Endothelial cell of umbilical vein (primary cell): Measurements from ENCODE around the gene IFT52. TPM values are rescaled to one million over a fixed set of nuclear protein-coding genes. Genes with fewer than 3 reads are reported as not detected.

Experiments
- BruUV-seq: library from RNA; stranded (reverse); fragments of 400-500 nt; replicated peaks from 2 replicates; lab custom pipeline; 2021; lab: Mats Ljungman, UMichigan
- CTCF ChIA-PET: fragments of 300-600, 350-600 bp; sonication (Branson Sonifier 250); formaldehyde crosslinking; loops from one replicate; lab custom pipeline; 2021; ENCODE audit warnings: antibody characterized with exemption, inconsistent platforms; lab: Charles Lee
- POLR2A ChIA-PET: fragments of 300-600, 350-600 bp; sonication (Branson Sonifier 250); formaldehyde crosslinking; loops from one replicate; lab custom pipeline; 2021; ENCODE audit warnings: antibody characterized with exemption, inconsistent platforms; lab: Charles Lee
- DNase-seq: peaks from one replicate; pipeline ENCODE4 v3.0.0-alpha.2; 2011; ENCODE audit warnings: low read depth, low spot score
- FAIRE-seq: peaks from 2 replicates; lab custom pipeline; 2011; peaks lifted over from hg19 to GRCh38; lab: Jason Lieb, UNC
- H2AFZ ChIP-seq: 2 replicates; pipeline ENCODE4 v1.6.0; 2012; ENCODE audit warnings: low read depth, low read length, control low read depth, inconsistent platforms
- H3K27ac ChIP-seq: 2 replicates; pipeline ENCODE4 v1.5.1; 2011; ENCODE audit warnings: low read depth, mild to moderate bottlenecking, control low read depth, low read length, moderate library complexity; ENCODE audit not compliant: insufficient read depth
- H3K27me3 ChIP-seq, 2 experiments: 2 replicates each; pipeline versions ENCODE4 v1.6.0 to v1.6.1; 2011; ENCODE audit warnings: low read length in 2 of 2, mixed read lengths in 1 of 2; ENCODE audit not compliant: control insufficient read depth in 2 of 2, insufficient read depth in 2 of 2
- H3K36me3 ChIP-seq, 2 experiments: 2 replicates in 1 of 2; 3 replicates in 1 of 2; pipeline ENCODE4 v1.5.1; 2011; ENCODE audit warnings: low read length in 2 of 2, mild to moderate bottlenecking in 1 of 2, moderate library complexity in 1 of 2; ENCODE audit not compliant: control insufficient read depth in 2 of 2, insufficient read depth in 2 of 2; ENCODE audit errors: extremely low read depth in 1 of 2
- H3K4me1 ChIP-seq: 3 replicates; pipeline ENCODE4 v1.5.1; 2011; ENCODE audit warnings: mild to moderate bottlenecking, low read length; ENCODE audit not compliant: control insufficient read depth, insufficient read depth; ENCODE audit errors: extremely low read depth
- H3K4me2 ChIP-seq: 2 replicates; pipeline ENCODE4 v1.6.1; 2011; ENCODE audit warnings: low read length, control low read depth, mixed read lengths; ENCODE audit not compliant: insufficient read depth
- H3K4me3 ChIP-seq, 3 experiments: fragments of 200-600 bp in 1 of 3; sonication (generic), shearing (Covaris generic) in 1 of 3; replicated peaks in 1 of 3; 2 replicates each; pipeline ENCODE4 v1.5.1; 2011 to 2016; ENCODE audit warnings: control low read depth in 3 of 3, low read length in 3 of 3, mild to moderate bottlenecking in 2 of 3, inconsistent platforms in 1 of 3, low read depth in 1 of 3, moderate library complexity in 1 of 3; ENCODE audit not compliant: insufficient read depth in 1 of 3
- H3K79me2 ChIP-seq: 2 replicates; pipeline ENCODE4 v1.6.0; 2012; ENCODE audit warnings: low read length, inconsistent platforms; ENCODE audit not compliant: control insufficient read depth, insufficient read depth
- H3K9ac ChIP-seq: replicated peaks from 2 replicates; pipeline ENCODE3; 2011; ENCODE audit warnings: low read length, control low read depth; ENCODE audit not compliant: insufficient read depth; ENCODE audit errors: extremely low read depth
- H3K9me1 ChIP-seq: replicated peaks from 3 replicates; pipeline ENCODE4 v1.6.0; 2011; ENCODE audit warnings: mild to moderate bottlenecking, low read length; ENCODE audit not compliant: control insufficient read depth, insufficient read depth; ENCODE audit errors: extremely low read depth
- H3K9me3 ChIP-seq: replicated peaks from 2 replicates; pipeline ENCODE4 v1.5.1; 2012; ENCODE audit warnings: low read length, inconsistent platforms; ENCODE audit not compliant: control insufficient read depth, insufficient read depth
- H4K20me1 ChIP-seq: replicated peaks from 2 replicates; pipeline ENCODE3; 2011; ENCODE audit warnings: mild to moderate bottlenecking, low read length; ENCODE audit not compliant: control insufficient read depth, insufficient read depth; ENCODE audit errors: extremely low read depth
- CTCF ChIP-seq, 2 donors: IDR thresholded peaks; 1 replicate in 1 of 2; 2 replicates in 1 of 2; pipeline ENCODE4 v1.5.1; 2011; ENCODE audit warnings: low read length in 2 of 2, mild to moderate bottlenecking in 2 of 2, moderate library complexity in 2 of 2, control low read depth in 1 of 2, inconsistent platforms in 1 of 2, low read depth in 1 of 2; ENCODE audit not compliant: insufficient read depth in 1 of 2; ENCODE audit errors: extremely low read depth in 1 of 2
- EZH2 ChIP-seq: IDR thresholded peaks from 2 replicates; pipeline ENCODE4 v1.6.1; 2012; ENCODE audit warnings: borderline replicate concordance, low read depth, mild to moderate bottlenecking, moderate library complexity, low read length, inconsistent platforms; ENCODE audit not compliant: severe bottlenecking
- FOS ChIP-seq: IDR thresholded peaks from 2 replicates; pipeline ENCODE4 v1.6.1; 2011; ENCODE audit warnings: mild to moderate bottlenecking, low read length, moderate library complexity, borderline replicate concordance; ENCODE audit not compliant: insufficient read depth
- GATA2 ChIP-seq: IDR thresholded peaks from 2 replicates; pipeline ENCODE4 v1.7.0; 2011; ENCODE audit warnings: low read depth, mild to moderate bottlenecking, moderate library complexity, mixed read lengths, low read length; ENCODE audit not compliant: insufficient read length, insufficient read depth
- JUN ChIP-seq: IDR thresholded peaks from 2 replicates; pipeline ENCODE4 v1.6.1; 2011; ENCODE audit warnings: borderline replicate concordance, low read depth; ENCODE audit not compliant: insufficient read length, insufficient read depth
- MAX ChIP-seq: IDR thresholded peaks from 2 replicates; pipeline ENCODE4 v1.6.1; 2011; ENCODE audit not compliant: insufficient read depth, insufficient read length
- MYC ChIP-seq: IDR thresholded peaks from one replicate; pipeline ENCODE4 v1.6.1; 2011; ENCODE audit warnings: mild to moderate bottlenecking, low read depth, low read length
- POLR2A ChIP-seq: IDR thresholded peaks from 2 replicates; pipeline ENCODE4 v1.6.1; 2012; ENCODE audit warnings: low read depth, mild to moderate bottlenecking, control low read depth, low read length
- POLR2AphosphoS5 ChIP-seq: IDR thresholded peaks from 2 replicates; pipeline ENCODE4 v1.6.1; 2012; ENCODE audit warnings: low read depth, mild to moderate bottlenecking, control low read depth, low read length, moderate library complexity; ENCODE audit not compliant: insufficient read depth
- dilution Hi-C: fragments of 300-500 bp; cut with MboI; formaldehyde crosslinking; loops from one replicate; pipeline ENCODE4 v1.15.0; 2019; ENCODE audit warnings: low sequenced_read_pairs; ENCODE audit not compliant: extremely low pct_ligation_motif_present
- intact Hi-C: fragments of 100-400 bp; cut with micrococcal nuclease; formaldehyde crosslinking; loops from one replicate; pipeline ENCODE4 v1.10.0; 2022
- polyA plus RNA-seq, 4 experiments: library from polyadenylated mRNA; depleted of rRNA in 3 of 4; stranded (reverse) in 3 of 4; unstranded in 1 of 4; fragments of >200 nt; gene quantifications; 2 replicates each; pipeline versions ENCODE4 v1.2.1 to v1.2.3, GENCODE V29; 2011 to 2012; ENCODE audit warnings: missing spikeins in 1 of 4
- total RNA-seq: library from RNA; stranded (reverse); gene quantifications from 2 replicates; pipeline ENCODE4 v1.2.3, GENCODE V29; 2021

The IFT52 gene
- total and polyA plus RNA-seq, 2 donors (not counting 3 experiments of a cell fraction or from before 2014, with no cell fraction given), result 30.0 to 33.4 TPM

GRCh38 chr20:43680981-43681380 lies 90.2 kb downstream of the IFT52 start:
- no peaks in the 10 kb centered on the region for H3K9me1 ChIP-seq
- H4K20me1 ChIP-seq, result no peaks in the 10 kb centered on the region
- TF ChIP-seq MYC, result no peak
- TF ChIP-seq POLR2A, result no peak
- no peak for TF ChIP-seq EZH2
- no peak for TF ChIP-seq POLR2AphosphoS5
- no peak for TF ChIP-seq FOS
- TF ChIP-seq CTCF (IDR thresholded peaks at IDR 0.05; ENCODE audit: extremely low read depth in 1 of 2, insufficient read depth in 1 of 2, low read depth in 1 of 2, low read length in 2 of 2), result no peak
- no peak for TF ChIP-seq MAX
- no peak for TF ChIP-seq JUN
- TF ChIP-seq GATA2, result no peak
- FAIRE-seq (no peak), DNase-seq (no peak)
- H3K27me3 ChIP-seq, result no peaks in the 10 kb centered on the region
- H3K4me2 ChIP-seq, result no peak overlapping the region
- dilution Hi-C loops, result no loop called here
- peaks cover 14% of the 10 kb centered on the region for H3K79me2 ChIP-seq
- H3K9me3 ChIP-seq, result no peaks in the 10 kb centered on the region
- H3K4me3 ChIP-seq, result no peak overlapping the region
- intact Hi-C loops, result no loop called here
- H2AFZ ChIP-seq, result no peak overlapping the region
- H3K9ac ChIP-seq, result no peak overlapping the region
- no peaks in the 10 kb centered on the region for H3K36me3 ChIP-seq
- CTCF ChIA-PET, result interaction anchor here (0.6 to 2.5 kb wide), 3 partner anchors 11 to 143 kb away, joined by 3 to 9 read pairs (median 3); no protein-coding TSS in a partner anchor
- POLR2A ChIA-PET, result interaction anchor here (0.6 kb wide), 1 partner anchor 92 kb away, joined by 5 read pairs; no protein-coding TSS in a partner anchor
- no TSS peak for BruUV-seq
- no peaks in the 10 kb centered on the region for H3K4me1 ChIP-seq
- H3K27ac ChIP-seq, result no peak overlapping the region
